PC-9 (cell line): Measurements from ENCODE around the gene RBM4. TPM values are rescaled to one million over a fixed set of nuclear protein-coding genes. Genes with fewer than 3 reads are reported as not detected.
A peak's percentile ranks its signal among the peaks of the same experiment; 100 is the strongest.

ENCODE experiments used
- BruUV-seq: library from RNA; stranded (reverse); fragments of 400-500 nt; replicated peaks from 2 replicates; lab custom pipeline; 2021; lab: Mats Ljungman, UMichigan
- CTCF ChIA-PET: fragments of 300-600 bp; sonication (Branson Sonifier 250); formaldehyde crosslinking; loops from one replicate; lab custom pipeline; 2022; ENCODE audit warnings: antibody characterized with exemption; lab: Charles Lee
- POLR2A ChIA-PET: fragments of 300-600 bp; sonication (Branson Sonifier 250); formaldehyde crosslinking; loops from one replicate; lab custom pipeline; 2022; ENCODE audit warnings: antibody characterized with exemption; ENCODE audit not compliant: unreplicated experiment; lab: Charles Lee
- DNase-seq, 2 experiments: peaks; one replicate each; pipeline versions ENCODE4 v3.0.0 to v3.0.0-alpha.2; 2015 to 2022; ENCODE audit warnings: mixed read lengths in 1 of 2
- H2AFZ ChIP-seq: fragments of 200-600 bp; sonication (generic); 2 replicates; pipeline ENCODE4 v1.8.1; 2017; ENCODE audit warnings: antibody characterized with exemption
- H3F3A ChIP-seq: fragments of 200-600 bp; sonication (generic); 2 replicates; pipeline ENCODE4 v1.8.1; 2017; ENCODE audit warnings: antibody characterized with exemption, mild to moderate bottlenecking, low read depth; ENCODE audit not compliant: insufficient read depth
- H3K27ac ChIP-seq: fragments of 200-600 bp; sonication (generic); 2 replicates; pipeline ENCODE4 v1.6.1; 2016; ENCODE audit warnings: mixed run types
- H3K27me3 ChIP-seq: fragments of 200-600 bp; sonication (generic); 2 replicates; pipeline ENCODE4 v1.6.1; 2016; ENCODE audit warnings: low read depth, mixed run types; ENCODE audit not compliant: insufficient read depth
- H3K36me3 ChIP-seq: fragments of 200-600 bp; sonication (generic); 2 replicates; pipeline ENCODE4 v1.6.1; 2016; ENCODE audit warnings: low read depth, mixed run types
- H3K4me1 ChIP-seq: fragments of 200-600 bp; sonication (generic); replicated peaks from 2 replicates; pipeline ENCODE4 v1.6.1; 2016; ENCODE audit warnings: mixed run types; ENCODE audit not compliant: insufficient read depth
- H3K4me2 ChIP-seq: fragments of 200-600 bp; sonication (generic); 2 replicates; pipeline ENCODE4 v1.6.1; 2017; ENCODE audit warnings: mixed run types
- H3K4me3 ChIP-seq: fragments of 200-600 bp; sonication (generic); 2 replicates; pipeline ENCODE4 v1.6.1; 2016; ENCODE audit warnings: mixed run types
- H3K79me2 ChIP-seq: fragments of 200-600 bp; sonication (generic); 2 replicates; pipeline ENCODE4 v1.6.1; 2017; ENCODE audit warnings: low read depth, mixed run types
- H3K9me2 ChIP-seq: fragments of 200-600 bp; sonication (generic); 2 replicates; pipeline ENCODE4 v1.8.1; 2017; ENCODE audit warnings: mild to moderate bottlenecking; ENCODE audit not compliant: insufficient read depth
- H3K9me3 ChIP-seq: fragments of 200-600 bp; sonication (generic); 2 replicates; pipeline ENCODE4 v1.8.1; 2016; ENCODE audit warnings: low read depth; ENCODE audit not compliant: insufficient read depth
- H4K20me1 ChIP-seq: fragments of 200-600 bp; sonication (generic); 2 replicates; pipeline ENCODE4 v1.8.1; 2017; ENCODE audit not compliant: insufficient read depth
- CTCF ChIP-seq: fragments of 200-600 bp; sonication (generic); conservative IDR thresholded peaks from 2 replicates; pipeline ENCODE4 v1.6.1; 2017; ENCODE audit warnings: mixed run types, antibody characterized with exemption, mild to moderate bottlenecking, moderate library complexity
- EZH2 ChIP-seq: fragments of 200-600 bp; sonication (generic); IDR thresholded peaks from 2 replicates; pipeline ENCODE4 v1.8.0; 2017; ENCODE audit warnings: antibody characterized with exemption, low read depth
- intact Hi-C: fragments of 100-400 bp; cut with micrococcal nuclease; formaldehyde crosslinking; loops from one replicate; pipeline ENCODE4 v1.10.0; 2022; ENCODE audit not compliant: unreplicated experiment
- total RNA-seq: library from RNA; stranded (reverse); gene quantifications from 2 replicates; pipeline ENCODE4 v1.2.3, GENCODE V29; 2021

RBM4 gene
- total RNA-seq, 1 experiment from 2014 or later = 140 TPM

GRCh38 chr11:66609721-66610617 lies 28.5 kb upstream of the RBM4 start:
- no peak overlapping the region for H3K27ac ChIP-seq
- CTCF ChIA-PET = no interaction called here
- peaks cover 3% of the 10 kb centered on the region for H3K79me2 ChIP-seq
- H3F3A ChIP-seq = peaks cover 11% of the 10 kb centered on the region; the same call in 1 of the 2 replicates
- no peaks in the 10 kb centered on the region for H3K27me3 ChIP-seq
- BruUV-seq = no TSS peak
- no peaks in the 10 kb centered on the region for H3K36me3 ChIP-seq
- POLR2A ChIA-PET = no interaction called here
- H3K4me2 ChIP-seq = no peak overlapping the region
- no peak for DNase-seq
- H4K20me1 ChIP-seq = no peaks in the 10 kb centered on the region
- no peak overlapping the region for H3K4me3 ChIP-seq
- H3K9me3 ChIP-seq = no peaks in the 10 kb centered on the region
- H3K9me2 ChIP-seq = no peaks in the 10 kb centered on the region
- peaks cover 11% of the 10 kb centered on the region for H3K4me1 ChIP-seq
- no peak for TF ChIP-seq EZH2
- no peak for TF ChIP-seq CTCF
- intact Hi-C loops = no loop called here
- H2AFZ ChIP-seq = no peak overlapping the region

DNA sequence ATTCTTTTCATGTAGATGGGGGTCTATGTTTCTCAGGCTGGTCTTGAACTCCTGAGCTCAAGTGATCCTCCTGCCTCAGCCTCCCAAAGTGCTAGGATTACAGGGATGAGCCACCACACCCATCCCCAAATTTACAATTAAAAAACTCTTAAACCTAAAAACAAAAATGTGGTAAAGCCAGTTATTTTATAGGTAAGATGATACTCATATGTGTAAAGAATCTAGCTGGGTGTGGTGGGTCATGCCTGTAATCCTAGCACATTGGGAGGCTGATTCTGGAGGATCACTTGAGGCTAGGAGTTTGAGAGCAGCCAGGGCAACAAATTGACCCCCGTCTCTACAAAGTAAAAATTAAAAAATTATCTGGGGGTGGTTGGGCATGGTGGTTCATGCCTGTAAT lies 26.0 kb upstream of the RBM4 start:
- CTCF ChIA-PET = no interaction called here
- BruUV-seq = no TSS peak

GRCh38 chr11:66614073-66614472 lies 24.4 kb upstream of the RBM4 start:
- POLR2A ChIA-PET = interaction anchor here (0.6 kb wide), 1 partner anchor 68 kb away, joined by 9 read pairs; the partner anchor contains the start of gene ZDHHC24
- peaks cover 20% of the 10 kb centered on the region; the same call in 1 of the 2 replicates for H3F3A ChIP-seq
- no peaks in the 10 kb centered on the region for H3K9me3 ChIP-seq
- peaks cover 31% of the 10 kb centered on the region for H3K4me1 ChIP-seq
- H3K4me3 ChIP-seq = no peak overlapping the region
- CTCF ChIA-PET = no interaction called here
- peaks cover 9% of the 10 kb centered on the region for H3K36me3 ChIP-seq
- no peak overlapping the region for H3K4me2 ChIP-seq
- no peaks in the 10 kb centered on the region for H3K27me3 ChIP-seq
- DNase-seq = no peak
- H3K9me2 ChIP-seq = no peaks in the 10 kb centered on the region
- peaks cover 38% of the 10 kb centered on the region for H3K79me2 ChIP-seq
- no peak overlapping the region for H3K27ac ChIP-seq
- no peak overlapping the region for H2AFZ ChIP-seq
- intact Hi-C loops = no loop called here
- TF ChIP-seq CTCF (no peak), EZH2 (no peak)
- BruUV-seq = no TSS peak
- peaks cover 21% of the 10 kb centered on the region for H4K20me1 ChIP-seq

More for the DNA sequence above, 26.0 kb upstream of the RBM4 start:
- peaks cover 5% of the 10 kb centered on the region for H4K20me1 ChIP-seq
- H3K27me3 ChIP-seq = no peaks in the 10 kb centered on the region
- no peaks in the 10 kb centered on the region for H3K9me2 ChIP-seq
- H3K27ac ChIP-seq = no peak overlapping the region
- H3K4me3 ChIP-seq = no peak overlapping the region
- intact Hi-C loops = no loop called here
- H3K79me2 ChIP-seq = peaks cover 22% of the 10 kb centered on the region
- no peaks in the 10 kb centered on the region; the same call in 1 of the 2 replicates for H3K36me3 ChIP-seq
- H3K9me3 ChIP-seq = no peaks in the 10 kb centered on the region
- DNase-seq = peak in 1 of 2 experiments; percentile 51
- no peak for TF ChIP-seq CTCF
- TF ChIP-seq EZH2 = no peak
- H3K4me2 ChIP-seq = no peak overlapping the region
- H3F3A ChIP-seq = peaks cover 20% of the 10 kb centered on the region; the same call in 1 of the 2 replicates
- peaks cover 18% of the 10 kb centered on the region for H3K4me1 ChIP-seq
- POLR2A ChIA-PET = no interaction called here
- no peak overlapping the region for H2AFZ ChIP-seq
